ENCODE measurements around the gene TIMM23B. TPM values are rescaled to one million over a fixed set of nuclear protein-coding genes. Genes with fewer than 3 reads are reported as not detected.

TIMM23B gene
- total and polyA plus RNA-seq, 5 donors from 2014 or later: 8.1 to 30.0 (median 8.4) TPM

GRCh38 chr10:50021646-50022045 is 79.8 kb downstream of the TIMM23B start:
- no peak overlapping the region for H3K4me3 Mint-ChIP-seq
- Histone ChIP-seq H3K27me3 (ENCODE audit: control insufficient read depth, insufficient read depth, low read length) (peaks cover 3% of the 10 kb centered on the region), H3K9me3 (ENCODE audit: control insufficient read depth in 2 of 2, low read length in 2 of 2) (no peaks in the 10 kb centered on the region), H3K4me1 (ENCODE audit: control insufficient read depth, insufficient read depth, low read length, poor library complexity, severe bottlenecking) (no peaks in the 10 kb centered on the region), H3K36me3 (ENCODE audit: control insufficient read depth, insufficient read depth, low read length) (no peaks in the 10 kb centered on the region), H3K4me3 (ENCODE audit: low read depth, low read length) (no peak overlapping the region), H3K27ac (ENCODE audit: insufficient read depth, low read length, poor library complexity, severe bottlenecking) (no peak overlapping the region)
- H3K9me3 Mint-ChIP-seq: no peaks in the 10 kb centered on the region
- no peaks in the 10 kb centered on the region for H3K4me1 Mint-ChIP-seq
- no peak for ATAC-seq (ENCODE audit: low read depth in 2 of 2)
- no peak for DNase-seq
- no peak overlapping the region for H3K27ac Mint-ChIP-seq
- H3K36me3 Mint-ChIP-seq: peaks cover 3% of the 10 kb centered on the region
- peaks cover 14% of the 10 kb centered on the region for H3K27me3 Mint-ChIP-seq

Other genes with a start within 250 kb of the TIMM23B start
- gene OGDHL, start 179.7 kb upstream of the TIMM23B start, total RNA-seq: not detected
- not detected for gene OGDHL, start 179.7 kb upstream of the TIMM23B start, polyA plus RNA-seq
- 30.4 TPM for gene PARG, start within 50 bp of the TIMM23B start, total RNA-seq
- gene PARG, start within 50 bp of the TIMM23B start, polyA plus RNA-seq: 10 to 100 TPM in 3 of 4 donors, 1 to 10 TPM in 1; 9.7 to 14.7 (median 12.0) TPM
- 18.9 TPM for gene AGAP6, start 46.4 kb downstream of the TIMM23B start, total RNA-seq
- 1 to 10 TPM in 1 of 4 donors, under 1 TPM in 3; 0.26 to 1.6 (median 0.67) TPM for gene AGAP6, start 46.4 kb downstream of the TIMM23B start, polyA plus RNA-seq
- gene WASHC2A, start 125.9 kb downstream of the TIMM23B start, total RNA-seq: 65.4 TPM
- gene WASHC2A, start 125.9 kb downstream of the TIMM23B start, polyA plus RNA-seq: 10 to 100 TPM; 10.5 to 18.0 (median 16.5) TPM